LNCAP (cell line): ENCODE results near the gene RAB7A.

Experiments
- CTCF ChIP-seq: fragments of 450-650 bp; IDR thresholded peaks from 2 replicates; pipeline ENCODE4 v1.5.1; 2017; ENCODE audit warnings: mild to moderate bottlenecking

Gene RAB7A

DNA sequence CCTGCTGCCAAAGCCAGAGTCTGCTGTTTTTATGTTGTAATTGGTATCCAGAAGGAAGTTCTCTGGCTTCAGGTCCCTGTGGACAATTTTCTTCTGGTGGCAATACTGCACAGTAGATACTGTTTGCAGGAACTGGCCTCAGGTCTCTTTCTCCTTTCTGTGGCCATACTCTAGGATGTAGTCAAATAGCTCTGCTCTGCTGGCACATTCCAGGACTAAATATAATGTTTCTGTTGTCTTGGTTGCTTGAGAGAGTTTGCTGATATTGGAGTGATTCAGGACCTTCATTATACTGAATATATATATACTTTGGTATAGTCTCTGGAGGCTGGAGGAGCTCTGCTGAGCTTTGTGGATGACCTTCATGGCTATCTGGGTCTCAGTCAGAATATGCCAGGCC, 23.1 kb downstream of the RAB7A start:
- TF ChIP-seq CTCF = no peak

DNA sequence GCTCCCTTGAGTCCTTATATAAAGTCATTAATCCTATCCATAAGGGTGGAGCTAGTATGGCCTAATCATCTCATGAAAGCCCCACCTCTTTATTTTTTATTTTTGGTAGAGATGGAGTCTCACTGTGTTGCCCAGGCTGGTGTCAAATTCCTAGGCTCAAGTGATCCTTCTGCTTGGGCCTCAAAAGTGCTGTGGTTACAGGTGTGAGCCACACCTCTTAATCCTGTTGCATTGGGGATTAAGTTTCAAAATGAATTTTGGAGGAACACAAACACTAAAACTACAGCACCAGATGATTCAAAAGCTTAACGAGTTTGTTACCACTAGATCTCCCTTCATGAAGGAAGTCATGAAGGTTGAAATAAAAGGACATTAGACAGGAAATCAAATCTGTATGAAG, 27.7 kb downstream of the RAB7A start:
- TF ChIP-seq CTCF = no peak

- no peak for TF ChIP-seq CTCF
Observed at GRCh38 chr3:128760042-128760441, 34.1 kb downstream of the RAB7A start.

- no peak for TF ChIP-seq CTCF
Observed at GRCh38 chr3:128760881-128761280, 34.9 kb downstream of the RAB7A start.

DNA sequence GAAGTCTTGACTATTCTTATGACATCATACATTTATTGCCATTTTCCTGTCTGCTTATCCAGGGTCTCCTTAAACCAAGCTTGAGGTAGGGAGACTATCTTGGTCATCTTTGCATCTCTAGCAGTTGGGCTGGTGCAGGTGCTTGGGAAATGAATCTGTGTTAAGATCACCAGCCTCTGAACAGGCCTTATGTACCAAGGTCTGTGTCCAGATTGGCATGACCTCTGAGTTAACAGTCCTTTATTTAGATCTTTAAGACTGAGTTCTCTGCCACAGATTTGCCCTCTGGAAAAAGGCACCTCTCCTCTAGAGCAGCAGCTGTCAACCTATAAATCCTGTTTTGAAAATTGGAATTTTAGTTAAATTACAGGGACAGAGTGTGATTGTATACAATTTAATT, 35.4 kb downstream of the RAB7A start:
- TF ChIP-seq CTCF = no peak

DNA sequence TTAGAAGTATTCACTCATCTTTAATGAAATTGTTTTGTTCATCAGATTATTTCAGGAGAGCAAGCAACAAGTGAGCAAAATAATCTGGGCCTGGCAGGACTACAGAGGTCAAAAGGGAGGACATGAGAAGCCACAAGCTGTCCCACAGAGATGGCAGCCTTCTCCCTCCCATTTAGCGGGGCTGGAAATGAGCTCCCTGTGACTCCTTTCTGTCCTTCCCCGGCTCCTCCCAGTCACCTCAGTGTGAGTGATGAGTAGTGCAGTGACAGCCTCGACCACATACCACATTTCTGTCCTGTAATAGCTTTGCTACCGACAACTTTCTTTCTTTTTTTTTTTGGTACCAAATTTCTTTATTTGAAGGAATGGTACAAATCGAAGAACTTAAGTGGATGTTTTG, 38.0 kb downstream of the RAB7A start:
- no peak for TF ChIP-seq CTCF

- TF ChIP-seq CTCF = no peak
Observed at GRCh38 chr3:128764863-128765262, 38.9 kb downstream of the RAB7A start.

DNA sequence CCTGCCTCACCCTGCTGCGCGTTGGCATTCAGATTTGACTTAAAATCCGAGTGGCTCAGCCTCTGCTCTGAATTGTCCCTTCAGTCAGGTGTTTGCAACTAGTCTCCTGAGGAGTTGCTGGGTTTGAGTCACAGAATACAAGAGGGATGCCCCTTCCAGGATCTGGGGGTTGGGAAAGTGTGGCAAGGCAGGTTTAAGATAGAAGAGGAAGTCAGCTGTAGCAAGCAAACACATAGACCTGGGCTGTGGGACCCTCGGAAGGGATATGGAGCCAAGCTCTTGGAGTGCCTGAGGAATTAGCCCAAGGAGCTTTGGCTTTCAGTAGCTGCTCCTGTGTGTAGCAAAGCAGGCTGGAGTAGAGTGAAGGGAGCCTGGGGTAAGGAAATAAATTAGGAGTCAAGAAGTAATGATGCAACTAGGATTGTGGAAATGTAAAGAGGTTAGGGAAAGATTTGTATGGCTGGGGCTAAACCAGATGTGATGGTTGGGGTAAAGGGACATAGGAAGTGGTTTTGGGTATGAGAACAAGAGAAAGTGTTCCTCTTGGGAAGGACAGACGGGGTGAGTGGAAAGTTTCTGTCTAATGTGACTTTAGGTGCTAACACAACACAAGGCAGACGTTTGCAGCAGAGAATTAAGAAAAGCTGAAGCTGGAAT, 41.2 kb downstream of the RAB7A start:
- TF ChIP-seq CTCF = no peak
